Stimulated activated CD8-positive, alpha-beta memory T cell treated with anti-CD3 and anti-CD28 coated beads, Interleukin-12 subunit alpha, Interleukin-12 subunit beta, amount 100 ng/mL, for 24 hours (primary cell): ENCODE measurements around the gene ZDHHC7.

Experiments
- DNase-seq: peaks from one replicate; pipeline ENCODE4 v3.0.0-alpha.2; 2020; ENCODE audit errors: extremely low read depth

The ZDHHC7 gene

DNA sequence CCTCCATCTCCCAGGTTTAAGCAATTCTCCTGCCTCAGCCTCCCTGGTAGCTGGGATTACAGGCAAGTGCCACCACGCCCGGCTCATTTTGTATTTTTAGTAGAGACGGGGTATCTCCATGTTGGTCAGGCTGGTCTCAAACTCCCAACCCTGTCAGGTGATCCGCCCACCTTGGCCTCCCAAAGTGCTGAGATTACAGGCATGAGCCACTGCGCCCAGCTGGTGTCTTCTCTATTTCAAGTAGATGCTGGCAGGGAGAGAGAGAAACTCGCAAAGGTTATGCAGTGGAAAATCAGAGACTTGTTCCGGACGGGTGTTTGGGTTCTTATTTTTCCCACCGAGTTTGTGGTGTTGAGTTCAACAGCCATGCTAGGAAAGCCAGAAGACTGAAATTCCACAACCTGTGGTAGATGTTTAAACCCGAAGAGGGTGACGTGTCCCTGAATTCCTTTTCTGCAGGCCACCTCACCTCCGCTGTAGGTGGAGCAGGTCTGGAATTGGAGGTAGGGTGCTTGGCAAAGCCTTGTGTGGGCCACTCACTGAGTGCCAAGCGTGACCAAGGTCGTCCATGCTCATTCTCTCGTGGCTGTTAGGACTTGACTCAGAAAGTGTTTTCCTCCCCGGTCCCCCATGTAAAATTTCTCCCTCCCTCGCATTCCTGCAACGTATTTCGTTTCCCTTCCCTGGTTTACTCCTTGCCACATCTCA is 7.3 kb upstream of the ZDHHC7 start:
- DNase-seq = no peak

DNA sequence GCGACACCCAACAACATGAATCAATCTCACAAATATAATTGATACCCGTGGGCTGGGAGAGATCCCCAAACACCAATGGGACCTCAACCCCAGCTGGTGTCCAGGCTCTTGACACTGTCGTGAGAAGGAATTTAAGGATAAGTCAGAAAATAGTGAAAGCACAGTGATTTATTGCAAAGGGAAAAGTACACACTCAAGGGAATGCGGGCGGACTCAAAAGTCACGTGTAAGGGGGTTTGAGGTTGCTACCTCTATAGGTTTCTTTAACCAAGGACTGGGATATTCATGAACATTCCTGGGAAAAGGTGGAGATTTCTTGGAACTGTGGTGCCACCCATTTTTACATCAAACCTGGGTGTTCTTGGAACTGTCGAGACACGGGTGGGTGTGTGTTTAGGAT is 6.3 kb upstream of the ZDHHC7 start:
- no peak for DNase-seq

DNA sequence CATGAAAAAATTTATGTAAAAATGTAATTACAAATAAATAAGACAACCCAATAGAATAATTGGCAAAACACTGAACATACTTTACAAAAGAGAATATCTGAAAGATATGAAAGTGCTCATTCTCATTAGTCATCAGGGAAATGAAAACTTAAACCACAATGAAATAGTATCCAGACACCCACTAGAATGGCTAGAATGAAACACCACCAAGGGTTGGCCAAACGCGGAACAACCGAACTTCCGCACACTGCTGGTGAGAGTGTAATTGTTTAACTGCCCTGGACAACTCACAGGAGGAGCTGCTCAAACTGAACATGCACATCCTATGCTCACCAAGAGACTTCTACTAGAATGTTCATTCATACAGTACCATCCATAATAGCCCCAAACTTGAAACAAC is 5.8 kb upstream of the ZDHHC7 start:
- DNase-seq = no peak

DNA sequence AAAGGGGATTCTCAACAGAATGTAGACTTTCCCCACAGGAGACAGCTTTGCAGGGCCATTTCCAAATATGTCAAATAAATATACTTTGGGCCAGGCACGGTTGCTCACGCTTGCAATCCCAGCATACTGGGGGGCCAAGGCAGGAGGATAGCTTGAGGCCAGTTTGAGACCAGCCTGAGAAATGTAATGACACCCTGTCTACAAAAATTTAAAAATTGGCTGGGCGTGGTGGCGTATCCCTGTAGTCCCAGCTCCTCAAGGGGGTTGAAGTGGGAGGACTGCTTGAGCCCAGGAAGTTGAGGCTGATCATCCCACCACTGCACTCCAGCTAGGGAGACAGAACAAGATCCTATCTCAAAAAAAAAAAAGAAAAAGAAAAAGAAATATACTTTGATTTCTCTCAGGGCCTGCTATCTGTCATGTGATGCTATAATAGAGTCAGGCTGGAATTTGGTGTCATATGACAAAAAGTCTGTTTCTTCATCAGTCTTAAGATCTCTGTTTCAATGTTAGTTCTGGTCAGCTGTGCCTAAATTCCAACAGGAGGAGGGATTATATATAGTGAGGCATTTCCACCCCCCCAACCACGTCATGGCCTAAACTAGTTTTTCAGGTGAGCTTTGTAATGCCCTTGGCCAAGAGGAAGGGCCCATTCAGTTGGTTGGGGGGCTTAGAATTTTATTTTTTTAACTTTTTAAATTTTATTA is 4.3 kb upstream of the ZDHHC7 start:
- no peak for DNase-seq

DNA sequence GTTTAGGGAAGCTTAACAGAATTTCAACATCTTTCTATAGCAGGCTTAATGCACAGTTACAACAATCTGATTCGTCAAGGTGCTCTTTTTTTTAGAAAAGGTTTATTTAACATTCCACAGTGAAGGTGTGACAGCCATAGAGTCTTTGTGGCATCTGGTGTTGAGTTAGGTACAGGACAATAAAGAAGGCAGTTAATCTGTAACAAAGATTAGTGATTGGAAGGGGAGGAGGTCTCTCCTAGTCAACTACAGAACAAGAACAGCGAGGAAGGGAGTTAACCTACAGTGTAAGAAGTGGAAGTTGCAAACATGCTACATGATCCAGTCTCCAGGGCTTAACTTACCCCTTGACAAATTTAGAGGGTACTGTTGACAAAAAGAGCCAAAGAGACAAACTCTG is 3.0 kb upstream of the ZDHHC7 start:
- no peak for DNase-seq

GRCh38 chr16:85011846-85012284 is 530 bp upstream of the ZDHHC7 start:
- no peak for DNase-seq

DNA sequence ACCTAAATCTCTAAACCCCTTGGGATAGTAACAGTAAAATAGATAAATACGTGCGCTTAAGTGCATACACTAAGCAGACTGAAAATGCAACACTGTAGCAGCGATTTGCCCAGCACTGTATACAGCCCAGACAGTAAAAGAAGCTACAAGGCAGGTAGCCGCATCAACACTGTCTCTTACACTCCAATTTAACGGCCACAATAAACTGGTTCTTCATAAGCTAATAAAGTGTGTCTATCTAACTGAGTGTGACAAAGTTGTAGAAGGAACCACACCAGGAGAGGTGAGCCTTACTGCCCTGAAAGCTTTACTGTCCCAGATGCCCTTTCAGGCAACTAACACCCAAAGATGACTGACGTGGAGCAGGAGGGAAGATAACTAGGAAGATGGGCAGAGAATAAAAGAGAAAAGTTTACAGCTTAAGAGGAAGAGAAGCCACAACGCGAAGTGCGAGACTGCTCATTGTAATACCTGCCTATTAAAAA is 847 bp downstream of the ZDHHC7 start:
- no peak for DNase-seq

DNA sequence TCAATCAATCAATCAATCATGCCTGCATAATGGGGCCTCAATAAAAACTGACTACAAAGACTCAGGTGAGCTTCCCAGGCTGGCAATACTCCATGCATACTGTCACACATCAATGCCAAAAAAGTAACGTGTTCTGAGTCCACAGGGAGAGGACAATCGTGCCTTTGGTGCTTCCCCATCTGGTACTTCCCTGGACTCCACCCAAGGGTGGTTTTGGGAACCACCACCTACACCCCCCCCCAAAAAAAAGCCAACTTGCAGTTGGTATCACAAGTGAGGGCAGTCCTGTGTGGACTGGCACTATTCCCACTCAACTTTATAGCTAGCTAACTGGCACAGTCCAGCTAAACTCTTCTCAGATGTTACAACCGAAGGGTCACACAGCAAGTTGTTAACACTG is 3.1 kb downstream of the ZDHHC7 start:
- no peak for DNase-seq

DNA sequence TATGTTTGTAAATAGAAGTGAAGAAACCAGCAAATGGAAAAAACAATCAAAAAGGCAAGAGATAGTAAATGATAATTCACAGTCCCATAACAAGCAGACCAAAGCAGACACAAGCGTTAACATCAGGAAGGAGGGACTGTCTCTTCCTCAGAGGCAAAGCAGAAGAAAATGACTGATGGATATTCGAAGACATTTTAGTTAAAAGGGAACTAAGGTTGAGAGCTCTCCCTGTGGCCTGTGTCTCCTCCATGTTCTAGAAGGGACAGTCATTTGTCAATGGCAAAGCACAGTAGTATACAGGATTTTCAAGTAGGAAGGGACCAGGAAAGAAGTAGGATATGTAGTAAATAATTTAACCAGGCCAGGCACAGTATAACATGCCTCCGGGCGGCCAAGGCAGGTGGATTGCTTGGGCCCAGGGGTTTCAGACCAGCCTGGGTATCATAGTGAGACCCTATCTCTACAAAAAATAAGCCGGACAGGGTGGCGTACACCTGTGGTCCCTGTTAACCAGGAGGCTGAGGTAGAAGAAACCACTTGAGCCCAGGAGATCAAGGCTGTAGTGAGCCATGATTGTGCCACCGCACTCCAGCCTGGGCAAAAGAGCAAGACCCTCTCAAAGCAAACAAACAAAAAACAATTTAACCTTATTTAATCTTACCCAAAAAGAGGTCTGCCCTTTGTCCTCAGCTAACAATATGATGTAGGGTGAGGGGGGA is 3.7 kb downstream of the ZDHHC7 start:
- no peak for DNase-seq

DNA sequence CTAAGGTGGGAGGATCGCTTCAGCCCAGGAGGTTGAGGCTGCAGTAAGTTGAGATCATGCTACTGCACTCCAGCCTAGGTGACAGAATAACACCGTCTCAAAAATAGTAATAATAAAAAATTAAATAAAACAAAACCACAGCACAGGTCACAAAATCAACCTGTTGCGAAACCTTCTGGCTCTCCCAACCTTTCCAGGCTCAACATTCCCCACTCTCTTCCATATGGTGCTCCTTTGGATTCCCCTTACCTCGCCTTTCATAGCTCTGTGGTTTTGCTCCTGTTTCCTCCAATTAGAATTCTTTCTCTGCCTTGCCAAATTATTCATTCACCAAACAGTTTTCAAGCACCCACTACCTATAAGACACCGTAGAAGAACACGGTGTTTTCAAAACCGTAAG is 4.7 kb downstream of the ZDHHC7 start:
- DNase-seq = no peak

DNA sequence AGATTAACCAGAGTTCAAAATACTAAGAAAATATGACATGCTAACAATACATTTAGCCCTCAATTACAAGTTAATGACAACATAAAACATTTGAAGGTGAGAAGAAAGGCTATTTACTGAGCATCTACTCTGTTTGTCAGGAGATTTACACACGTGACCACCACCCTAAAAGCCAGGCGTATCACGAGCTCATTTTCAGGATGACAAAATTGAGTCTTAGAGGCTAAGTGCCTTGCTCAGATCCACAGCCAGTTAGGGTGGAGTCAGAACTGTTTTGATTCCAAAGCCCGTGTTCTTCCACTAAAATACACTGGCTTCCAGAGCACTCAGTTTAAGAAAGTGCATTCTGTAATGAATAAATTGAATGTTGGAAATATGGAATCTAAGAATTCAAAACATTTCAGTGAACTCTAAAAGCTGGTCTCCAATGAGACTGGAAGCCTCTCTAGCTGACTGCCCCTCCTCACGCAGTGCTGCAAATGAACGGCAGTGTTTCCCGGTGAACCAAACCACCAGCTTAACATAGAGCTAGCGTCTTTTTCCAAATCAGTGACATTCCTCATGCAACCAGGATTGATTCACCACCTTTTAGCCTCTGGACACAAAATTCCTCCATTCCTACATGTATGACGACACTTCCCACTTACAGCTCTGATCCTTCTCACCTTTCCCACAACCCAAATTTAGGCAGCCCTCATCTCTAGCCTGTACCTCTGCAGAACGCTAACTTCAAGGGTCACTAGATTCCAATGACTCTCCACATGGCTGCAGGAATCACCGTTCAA is 5.9 kb downstream of the ZDHHC7 start:
- no peak for DNase-seq

DNA sequence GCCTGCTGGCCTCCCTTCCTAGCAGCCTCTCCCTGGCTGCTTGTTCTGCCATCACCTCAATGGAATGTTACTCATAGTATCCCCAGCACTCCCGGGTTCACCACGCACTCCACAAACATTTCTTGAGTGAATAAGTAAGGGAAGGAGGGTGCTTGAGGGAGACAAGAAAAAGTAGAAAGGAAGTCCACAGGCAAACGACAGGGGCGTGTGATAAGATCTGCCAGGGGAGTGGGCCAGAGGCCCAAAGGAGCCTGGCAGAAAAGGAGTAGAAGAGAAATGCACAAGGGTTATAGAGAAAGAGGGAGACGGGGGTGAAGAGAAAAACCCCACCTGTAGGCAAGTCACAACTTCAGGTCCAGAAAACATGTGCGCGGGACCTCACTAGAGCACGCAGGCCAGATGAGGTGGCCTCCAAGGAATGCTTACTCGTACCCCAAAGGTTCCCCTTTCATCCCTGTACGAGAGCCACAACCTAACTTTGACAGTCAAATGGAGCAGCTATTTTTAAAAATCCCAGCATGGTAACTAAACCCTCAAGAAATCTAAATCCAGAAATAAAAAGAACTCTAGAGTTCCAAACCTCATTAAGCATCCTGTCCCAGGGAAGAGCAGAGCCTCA is 6.6 kb downstream of the ZDHHC7 start:
- no peak for DNase-seq

GRCh38 chr16:85003725-85004586 is 7.4 kb downstream of the ZDHHC7 start:
- no peak for DNase-seq

DNA sequence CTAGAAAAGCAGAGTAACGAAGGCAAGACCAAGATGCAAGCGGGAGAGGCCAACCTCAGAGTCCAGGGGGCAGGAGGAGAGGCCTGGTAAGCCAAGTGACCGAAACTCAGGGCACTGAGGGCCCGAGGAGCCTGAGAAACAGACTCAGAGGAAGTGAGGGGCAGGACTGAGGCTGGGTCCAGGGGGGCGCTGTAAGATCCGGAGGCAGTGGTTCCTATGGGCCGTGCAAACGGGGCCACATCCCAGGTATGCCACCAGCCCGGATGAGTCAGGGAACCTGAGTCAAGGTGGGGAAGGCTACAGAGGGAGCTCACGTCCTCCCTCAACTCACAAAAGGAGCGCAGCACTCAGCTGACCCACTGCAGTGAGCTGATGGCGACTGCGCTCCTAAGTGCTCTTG is 8.3 kb downstream of the ZDHHC7 start:
- DNase-seq = no peak

GRCh38 chr16:85002608-85003007 is 8.7 kb downstream of the ZDHHC7 start:
- DNase-seq = no peak

GRCh38 chr16:85002099-85002541 is 9.2 kb downstream of the ZDHHC7 start:
- DNase-seq = no peak

DNA sequence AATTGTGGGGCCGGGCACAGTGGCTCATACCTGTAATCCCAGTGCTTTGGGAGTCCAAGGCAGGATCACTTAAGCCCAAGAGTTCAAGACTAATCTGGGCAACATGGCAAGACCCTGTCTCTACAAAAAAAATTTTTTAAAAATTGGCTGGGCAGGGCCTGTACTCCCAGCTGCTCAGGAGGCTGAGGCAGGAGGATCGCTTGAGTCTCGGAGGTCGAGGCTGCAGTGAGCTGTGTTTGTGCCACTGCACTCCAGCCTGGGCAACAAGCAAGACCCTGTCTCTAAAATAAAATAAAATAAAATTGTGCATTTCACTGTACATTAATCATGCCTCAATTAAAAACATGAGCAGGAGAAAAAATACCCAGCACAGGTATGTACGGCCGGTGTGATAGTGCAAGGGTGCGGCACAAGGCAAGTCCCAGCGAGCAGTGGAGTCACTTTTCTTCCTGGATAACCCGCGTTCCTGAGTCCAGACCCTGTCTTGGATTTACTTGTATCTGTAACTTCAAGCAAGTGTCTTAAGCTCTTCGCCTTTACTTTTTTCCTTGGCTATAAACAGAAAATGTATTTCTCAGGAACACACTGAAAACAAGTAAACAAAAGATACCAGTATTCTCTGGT is 11.4 kb downstream of the ZDHHC7 start:
- DNase-seq = no peak

GRCh38 chr16:84999200-84999599 is 12.1 kb downstream of the ZDHHC7 start:
- no peak for DNase-seq

GRCh38 chr16:84996365-84996764 is 15.0 kb downstream of the ZDHHC7 start:
- no peak for DNase-seq

GRCh38 chr16:84995663-84996062 is 15.7 kb downstream of the ZDHHC7 start:
- no peak for DNase-seq
